Right ventricle myocardium inferior (tissue), 1 donor: Measurements from ENCODE around the gene DRAM1. TPM values are rescaled to one million over a fixed set of nuclear protein-coding genes. Genes with fewer than 3 reads are reported as not detected.

Experiments used
- ATAC-seq: fragments of 200-7000 bp; cut with Tn5 transposase; one replicate; pipeline ENCODE4 v1.9.1; 2020; ENCODE audit warnings: mild to moderate bottlenecking, moderate library complexity
- DNase-seq: peaks from one replicate; pipeline ENCODE4 v3.0.0; 2021; ENCODE audit errors: missing footprints
- intact Hi-C: fragments of 100-400 bp; cut with DNase I; formaldehyde crosslinking; loops from one replicate; pipeline ENCODE4 v1.11.0; 2022
- total RNA-seq: library from RNA; stranded (reverse); fragmentation: NEBNext Ultra II Directional; extraction: Animal tissue kit (Norgen Biotek cat#: 25700); gene quantifications from one replicate; pipeline ENCODE4 v1.2.1, GENCODE V29; 2021
- donor health status: DM: no; HTN: yes; CAD: no; lungs with severe emphysema.

DRAM1 gene
- total RNA-seq, 1 donor from 2014 or later, result 6.2 TPM

GRCh38 chr12:101957252-101957959, 80.0 kb downstream of the DRAM1 start:
- DNase-seq (no peak), ATAC-seq (no peak)
- intact Hi-C loops, result no loop called here

DNA sequence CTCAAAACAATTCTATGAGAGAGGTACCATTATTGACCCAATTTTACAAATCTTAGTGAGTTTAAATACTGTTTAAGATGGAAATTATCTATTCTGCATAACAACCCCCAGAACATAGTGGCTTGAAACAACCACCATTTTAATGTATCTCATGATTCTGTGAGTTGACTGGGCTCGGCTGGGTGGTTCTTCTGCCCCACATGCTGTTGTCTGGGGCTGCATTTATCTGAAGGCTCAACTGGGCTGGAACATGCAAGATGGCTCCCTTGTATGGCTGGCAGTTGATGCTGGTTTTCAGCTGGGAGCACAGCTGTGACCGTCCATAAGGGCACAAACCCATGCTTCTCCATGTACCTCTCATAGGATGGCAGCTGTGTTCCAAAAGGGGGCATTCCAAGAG, 82.2 kb downstream of the DRAM1 start:
- intact Hi-C loops, result no loop called here

DNA sequence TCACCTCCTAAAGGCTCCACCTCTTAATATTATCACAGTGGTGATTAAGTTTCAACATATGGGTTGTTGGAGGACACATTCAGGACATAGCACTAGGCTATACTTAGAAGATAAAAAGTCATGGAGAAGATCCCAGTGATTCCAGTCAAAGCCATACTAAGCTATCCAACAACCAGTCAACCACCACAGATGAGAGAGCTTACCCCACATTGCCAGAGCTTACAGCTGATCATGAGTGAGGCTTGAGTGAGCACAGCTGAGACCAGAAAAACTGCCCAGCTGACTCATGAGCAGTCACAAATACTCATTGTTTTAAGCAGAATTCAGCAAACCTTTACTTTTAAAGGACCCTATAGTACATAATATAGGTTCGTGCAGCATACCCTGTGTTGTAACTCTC, 85.1 kb downstream of the DRAM1 start:
- DNase-seq, result no peak
- peak; percentile 50 for ATAC-seq
- intact Hi-C loops, result no loop called here

More for the DNA sequence above, 82.2 kb downstream of the DRAM1 start:
- DNase-seq (no peak), ATAC-seq (no peak)

GRCh38 chr12:101963697-101964096, 86.3 kb downstream of the DRAM1 start:
- no peak for ATAC-seq
- no peak for DNase-seq
- intact Hi-C loops, result no loop called here

DNA sequence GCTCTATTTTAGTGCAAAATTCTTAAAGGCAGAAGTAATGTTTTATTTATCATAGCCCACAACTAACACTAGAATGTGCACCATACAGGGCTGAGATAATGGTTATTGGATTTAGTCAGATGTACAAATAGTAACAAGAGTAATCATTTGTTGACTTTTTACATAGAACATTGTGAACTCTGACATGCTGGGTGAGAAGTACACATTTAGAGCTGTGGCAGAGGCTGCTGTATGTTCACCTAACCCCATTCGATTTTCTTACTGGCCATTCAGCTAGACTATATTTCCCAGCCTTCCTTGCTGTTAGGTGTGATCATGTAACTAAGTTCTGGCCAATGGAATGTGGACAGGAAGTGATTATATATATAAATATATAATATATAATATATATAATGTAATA, 89.1 kb downstream of the DRAM1 start:
- ATAC-seq (no peak), DNase-seq (no peak)
- intact Hi-C loops, result no loop called here

- ATAC-seq (no peak), DNase-seq (no peak)
- intact Hi-C loops, result no loop called here
These were observed 90.1 kb downstream of the DRAM1 start for GRCh38 chr12:101967506-101967905.

DNA sequence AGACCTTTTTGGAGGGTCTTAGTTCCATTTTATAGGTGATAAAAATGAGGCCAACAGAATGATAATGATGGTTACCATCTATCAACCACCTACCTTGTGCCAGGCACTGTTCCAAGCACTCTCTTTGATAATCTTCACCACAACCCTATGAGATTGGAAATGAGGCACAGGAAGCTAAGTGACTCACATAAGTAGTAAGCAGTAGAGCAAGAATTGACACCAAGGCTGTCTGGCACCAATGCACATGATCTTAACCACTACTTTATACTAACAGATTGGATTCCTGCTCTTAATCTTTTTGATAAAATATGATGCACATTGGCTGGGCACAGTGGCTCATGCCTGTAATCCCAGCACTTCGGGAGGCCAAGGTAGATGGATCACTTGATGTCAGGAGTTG, 91.4 kb downstream of the DRAM1 start:
- no peak for DNase-seq
- intact Hi-C loops, result no loop called here
- ATAC-seq, result no peak

Other genes with a start within 250 kb of the DRAM1 start
- gene CHPT1, start 179.9 kb upstream of the DRAM1 start, total RNA-seq, result 128 TPM
- not detected for gene SYCP3, start 138.1 kb upstream of the DRAM1 start, total RNA-seq
- gene GNPTAB, start 46.6 kb upstream of the DRAM1 start, total RNA-seq, result 56.2 TPM
- 37.8 TPM for gene WASHC3, start 184.4 kb downstream of the DRAM1 start, total RNA-seq
- 17.2 TPM for gene NUP37, start 242.5 kb downstream of the DRAM1 start, total RNA-seq
- 0.54 TPM for gene PARPBP, start 242.6 kb downstream of the DRAM1 start, total RNA-seq